ENCODE measurements around the gene CMTR2.

The CMTR2 gene

DNA sequence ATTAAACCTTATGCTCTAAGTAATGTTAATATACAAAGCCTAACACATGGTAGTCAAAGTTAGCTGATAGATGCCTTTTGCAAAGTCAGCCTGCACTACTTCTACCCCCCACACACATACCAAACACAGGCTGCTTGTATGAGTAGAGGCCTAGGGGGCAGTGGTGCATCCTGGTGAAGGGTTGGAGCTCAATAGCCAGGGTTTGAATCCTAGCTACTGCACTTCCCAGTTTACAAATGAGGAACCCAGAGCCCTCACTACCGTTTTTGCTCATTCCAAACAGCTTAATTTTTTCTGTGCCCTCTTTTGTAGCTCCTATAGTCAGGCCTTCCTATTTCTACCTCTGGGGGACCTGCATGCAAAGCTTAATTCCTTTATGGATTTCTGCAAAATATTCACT is 39.8 kb downstream of the CMTR2 start:
- Histone ChIP-seq H3K4me3 (ENCODE audit: low read length) (no peak overlapping the region), H3K27me3 (ENCODE audit: insufficient read depth, low read length, poor library complexity) (no peaks in the 10 kb centered on the region), H2BK120ac (ENCODE audit: low read depth, low read length) (no peak overlapping the region), H4K8ac (ENCODE audit: low read depth, low read length) (no peak overlapping the region), H4K5ac (ENCODE audit: low read length) (no peak overlapping the region), H3K4me2 (ENCODE audit: low read length) (no peak overlapping the region), H3K4me1 (ENCODE audit: control insufficient read depth, low read depth, low read length) (peaks cover 2% of the 10 kb centered on the region), H2BK5ac (ENCODE audit: low read length) (no peak overlapping the region), H2BK15ac (replicated peaks; ENCODE audit: low read depth) (no peak overlapping the region), H3K79me1 (ENCODE audit: low read length) (no peaks in the 10 kb centered on the region), H3K79me2 (ENCODE audit: control insufficient read depth, insufficient read depth, low read length) (no peaks in the 10 kb centered on the region), H3K27ac (ENCODE audit: low read depth, low read length) (no peak overlapping the region), H3K9ac (ENCODE audit: low read length) (no peak overlapping the region), H3K18ac (ENCODE audit: low read length) (no peak overlapping the region), H2AK5ac (ENCODE audit: low read length) (no peak overlapping the region), H3K4ac (ENCODE audit: low read depth, low read length) (no peak overlapping the region), H3K23ac (ENCODE audit: low read length) (no peak overlapping the region), H3K56ac (ENCODE audit: low read length) (no peak overlapping the region), H3K36me3 (ENCODE audit: control insufficient read depth, insufficient read depth, low read length) (no peaks in the 10 kb centered on the region)
- peak; percentile 62 for DNase-seq
- WGBS (ENCODE audit: extremely low coverage, insufficient coverage, low lambda C conversion rate), result no CpG with 5 or more reads among the region's 1 CpG

DNA sequence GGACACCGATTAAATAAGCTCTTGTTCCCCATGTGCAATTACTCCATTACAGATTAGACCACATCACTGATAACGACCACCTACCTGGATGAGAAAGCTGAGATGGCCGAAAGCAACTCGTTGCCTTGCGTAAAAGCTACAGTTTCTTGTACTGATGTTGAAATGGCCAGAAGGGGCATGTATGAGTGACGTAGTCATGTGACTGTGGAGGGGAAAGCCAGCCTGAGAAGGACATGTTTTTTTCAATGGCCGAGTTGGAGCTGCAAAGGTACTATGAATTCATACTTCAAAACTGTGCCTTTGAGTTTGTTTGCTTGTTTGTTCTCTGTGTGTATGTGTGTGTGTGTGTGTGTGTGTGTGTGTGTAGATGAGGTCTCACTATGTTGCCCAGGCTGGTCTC is 41.7 kb downstream of the CMTR2 start:
- Histone ChIP-seq H2AK5ac (ENCODE audit: low read length) (no peak overlapping the region), H3K27me3 (ENCODE audit: insufficient read depth, low read length, poor library complexity) (no peaks in the 10 kb centered on the region), H3K27ac (ENCODE audit: low read depth, low read length) (no peak overlapping the region), H3K4ac (ENCODE audit: low read depth, low read length) (no peak overlapping the region), H3K9ac (ENCODE audit: low read length) (no peak overlapping the region), H4K5ac (ENCODE audit: low read length) (no peak overlapping the region), H2BK120ac (ENCODE audit: low read depth, low read length) (no peak overlapping the region), H2BK15ac (replicated peaks; ENCODE audit: low read depth) (no peak overlapping the region), H3K18ac (ENCODE audit: low read length) (no peak overlapping the region), H3K79me1 (ENCODE audit: low read length) (no peaks in the 10 kb centered on the region), H2BK5ac (ENCODE audit: low read length) (no peak overlapping the region), H3K23ac (ENCODE audit: low read length) (no peak overlapping the region), H3K79me2 (ENCODE audit: control insufficient read depth, insufficient read depth, low read length) (no peaks in the 10 kb centered on the region), H4K8ac (ENCODE audit: low read depth, low read length) (no peak overlapping the region), H3K36me3 (ENCODE audit: control insufficient read depth, insufficient read depth, low read length) (no peaks in the 10 kb centered on the region), H3K4me3 (ENCODE audit: low read length) (no peak overlapping the region), H3K4me2 (ENCODE audit: low read length) (no peak overlapping the region), H3K56ac (ENCODE audit: low read length) (no peak overlapping the region), H3K4me1 (ENCODE audit: control insufficient read depth, low read depth, low read length) (peaks cover 2% of the 10 kb centered on the region)
- no peak for DNase-seq
- WGBS (ENCODE audit: extremely low coverage, insufficient coverage, low lambda C conversion rate), result no CpG with 5 or more reads among the region's 7 CpGs

DNA sequence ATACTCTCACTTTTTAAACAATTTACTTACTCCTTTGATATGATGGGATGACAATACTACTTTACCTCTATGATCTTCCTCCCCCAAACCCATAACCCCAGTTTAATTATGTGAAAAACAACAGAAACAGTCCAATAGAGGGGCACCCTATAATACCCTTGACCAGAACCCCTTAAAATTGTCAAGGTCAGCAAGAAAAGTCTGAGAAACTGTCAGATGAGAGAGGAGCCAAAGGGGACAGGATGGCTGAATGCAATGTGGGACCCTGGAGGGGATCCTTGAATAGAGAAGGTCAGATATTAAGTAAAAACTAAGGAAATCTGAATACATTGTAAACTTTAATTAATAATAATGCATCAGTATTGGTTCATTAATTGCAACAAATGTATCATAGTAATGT is 42.9 kb downstream of the CMTR2 start:
- Histone ChIP-seq H3K79me1 (ENCODE audit: low read length) (no peaks in the 10 kb centered on the region), H2AK5ac (ENCODE audit: low read length) (no peak overlapping the region), H3K4me1 (ENCODE audit: control insufficient read depth, low read depth, low read length) (peaks cover 2% of the 10 kb centered on the region), H3K79me2 (ENCODE audit: control insufficient read depth, insufficient read depth, low read length) (no peaks in the 10 kb centered on the region), H3K36me3 (ENCODE audit: control insufficient read depth, insufficient read depth, low read length) (no peaks in the 10 kb centered on the region), H3K4me3 (ENCODE audit: low read length) (no peak overlapping the region), H2BK5ac (ENCODE audit: low read length) (no peak overlapping the region), H2BK15ac (replicated peaks; ENCODE audit: low read depth) (no peak overlapping the region), H3K9ac (ENCODE audit: low read length) (no peak overlapping the region), H3K23ac (ENCODE audit: low read length) (no peak overlapping the region), H3K4ac (ENCODE audit: low read depth, low read length) (no peak overlapping the region), H4K5ac (ENCODE audit: low read length) (no peak overlapping the region), H3K27me3 (ENCODE audit: insufficient read depth, low read length, poor library complexity) (no peaks in the 10 kb centered on the region), H3K18ac (ENCODE audit: low read length) (no peak overlapping the region), H2BK120ac (ENCODE audit: low read depth, low read length) (no peak overlapping the region), H3K4me2 (ENCODE audit: low read length) (no peak overlapping the region), H3K56ac (ENCODE audit: low read length) (no peak overlapping the region), H4K8ac (ENCODE audit: low read depth, low read length) (no peak overlapping the region), H3K27ac (ENCODE audit: low read depth, low read length) (no peak overlapping the region)
- no peak for DNase-seq

DNA sequence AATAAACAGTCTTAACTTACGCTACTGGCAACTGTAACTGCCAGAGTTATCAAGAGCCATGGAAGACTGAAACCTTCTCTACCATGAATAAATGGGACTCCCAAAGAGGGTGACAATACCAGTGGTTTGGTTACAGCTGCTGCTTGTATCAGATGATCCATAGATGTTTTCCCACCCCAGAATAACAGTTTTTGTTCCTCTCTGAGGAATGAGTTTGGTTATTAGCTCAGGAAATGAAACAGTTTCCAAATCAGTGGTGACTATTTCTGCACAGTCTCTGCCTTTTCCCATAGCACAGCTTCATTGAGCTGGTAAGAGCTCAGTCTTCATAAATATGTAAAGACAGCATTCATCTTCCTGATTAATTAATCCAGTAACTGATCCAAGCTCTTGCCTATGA is 44.7 kb downstream of the CMTR2 start:
- Histone ChIP-seq H4K5ac (ENCODE audit: low read length) (no peak overlapping the region), H2BK120ac (ENCODE audit: low read depth, low read length) (no peak overlapping the region), H4K8ac (ENCODE audit: low read depth, low read length) (no peak overlapping the region), H2BK5ac (ENCODE audit: low read length) (no peak overlapping the region), H3K79me1 (ENCODE audit: low read length) (no peaks in the 10 kb centered on the region), H3K4ac (ENCODE audit: low read depth, low read length) (no peak overlapping the region), H3K4me1 (ENCODE audit: control insufficient read depth, low read depth, low read length) (no peaks in the 10 kb centered on the region), H3K9ac (ENCODE audit: low read length) (no peak overlapping the region), H3K4me2 (ENCODE audit: low read length) (no peak overlapping the region), H3K18ac (ENCODE audit: low read length) (no peak overlapping the region), H3K4me3 (ENCODE audit: low read length) (no peak overlapping the region), H3K27me3 (ENCODE audit: insufficient read depth, low read length, poor library complexity) (no peaks in the 10 kb centered on the region), H3K79me2 (ENCODE audit: control insufficient read depth, insufficient read depth, low read length) (no peaks in the 10 kb centered on the region), H3K56ac (ENCODE audit: low read length) (no peak overlapping the region), H3K27ac (ENCODE audit: low read depth, low read length) (no peak overlapping the region), H3K36me3 (ENCODE audit: control insufficient read depth, insufficient read depth, low read length) (no peaks in the 10 kb centered on the region), H2AK5ac (ENCODE audit: low read length) (no peak overlapping the region), H3K23ac (ENCODE audit: low read length) (no peak overlapping the region), H2BK15ac (replicated peaks; ENCODE audit: low read depth) (no peak overlapping the region)
- DNase-seq, result no peak
- no CpG with 5 or more reads among the region's 1 CpG for WGBS (ENCODE audit: extremely low coverage, insufficient coverage, low lambda C conversion rate)

DNA sequence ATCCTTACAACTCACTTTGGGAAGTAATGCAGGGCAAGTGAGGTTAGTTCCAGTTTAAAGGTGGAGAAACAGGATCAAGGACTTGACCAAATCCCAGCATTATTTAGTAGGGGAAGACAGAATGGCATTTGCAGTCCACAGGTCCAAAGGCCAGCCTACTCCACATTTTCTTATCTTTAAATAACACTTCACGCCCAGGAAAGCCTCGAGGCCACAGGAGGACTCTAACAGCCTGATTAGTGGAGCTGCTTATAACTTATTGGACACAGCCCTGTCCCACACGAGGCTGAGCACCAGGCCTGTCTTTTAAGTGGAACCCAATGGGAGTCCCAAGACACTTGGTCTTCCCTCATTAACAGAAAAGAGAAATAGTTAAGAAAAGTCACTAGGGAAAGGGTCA is 46.6 kb downstream of the CMTR2 start:
- WGBS (ENCODE audit: extremely low coverage, insufficient coverage, low lambda C conversion rate), result no CpG with 5 or more reads among the region's 3 CpGs
- Histone ChIP-seq H4K5ac (ENCODE audit: low read length) (no peak overlapping the region), H3K27ac (ENCODE audit: low read depth, low read length) (no peak overlapping the region), H3K36me3 (ENCODE audit: control insufficient read depth, insufficient read depth, low read length) (no peaks in the 10 kb centered on the region), H3K79me2 (ENCODE audit: control insufficient read depth, insufficient read depth, low read length) (no peaks in the 10 kb centered on the region), H3K79me1 (ENCODE audit: low read length) (no peaks in the 10 kb centered on the region), H2BK120ac (ENCODE audit: low read depth, low read length) (no peak overlapping the region), H2BK5ac (ENCODE audit: low read length) (no peak overlapping the region), H4K8ac (ENCODE audit: low read depth, low read length) (no peak overlapping the region), H2AK5ac (ENCODE audit: low read length) (no peak overlapping the region), H3K9ac (ENCODE audit: low read length) (no peak overlapping the region), H3K4ac (ENCODE audit: low read depth, low read length) (no peak overlapping the region), H3K4me2 (ENCODE audit: low read length) (no peak overlapping the region), H3K56ac (ENCODE audit: low read length) (no peak overlapping the region), H3K18ac (ENCODE audit: low read length) (no peak overlapping the region), H2BK15ac (replicated peaks; ENCODE audit: low read depth) (no peak overlapping the region), H3K23ac (ENCODE audit: low read length) (no peak overlapping the region), H3K4me1 (ENCODE audit: control insufficient read depth, low read depth, low read length) (no peaks in the 10 kb centered on the region), H3K4me3 (ENCODE audit: low read length) (no peak overlapping the region), H3K27me3 (ENCODE audit: insufficient read depth, low read length, poor library complexity) (no peaks in the 10 kb centered on the region)
- DNase-seq, result no peak

DNA sequence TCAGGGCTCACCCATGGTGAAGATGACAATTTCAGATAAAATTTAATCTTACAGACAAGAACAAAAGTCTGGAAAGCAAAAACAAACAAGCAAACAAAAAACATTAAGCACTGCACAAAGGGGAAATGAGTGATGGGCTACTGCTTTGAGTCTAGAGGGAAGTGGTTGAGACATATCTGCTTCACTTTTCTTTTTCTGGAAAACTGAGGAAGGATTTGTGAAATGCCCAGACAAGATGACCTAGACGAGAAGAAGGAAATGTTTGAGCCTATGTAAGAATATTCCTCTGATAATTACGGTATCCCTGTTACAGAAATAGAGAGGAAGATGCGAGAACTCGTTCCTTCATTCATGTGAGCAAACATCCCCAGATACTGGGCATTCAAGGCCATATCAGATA is 47.2 kb downstream of the CMTR2 start:
- Histone ChIP-seq H3K4ac (ENCODE audit: low read depth, low read length) (no peak overlapping the region), H2BK120ac (ENCODE audit: low read depth, low read length) (no peak overlapping the region), H3K27ac (ENCODE audit: low read depth, low read length) (no peak overlapping the region), H4K5ac (ENCODE audit: low read length) (no peak overlapping the region), H3K9ac (ENCODE audit: low read length) (no peak overlapping the region), H3K4me1 (ENCODE audit: control insufficient read depth, low read depth, low read length) (no peaks in the 10 kb centered on the region), H3K4me2 (ENCODE audit: low read length) (no peak overlapping the region), H2BK15ac (replicated peaks; ENCODE audit: low read depth) (no peak overlapping the region), H2BK5ac (ENCODE audit: low read length) (no peak overlapping the region), H3K36me3 (ENCODE audit: control insufficient read depth, insufficient read depth, low read length) (no peaks in the 10 kb centered on the region), H3K79me2 (ENCODE audit: control insufficient read depth, insufficient read depth, low read length) (no peaks in the 10 kb centered on the region), H3K56ac (ENCODE audit: low read length) (no peak overlapping the region), H3K4me3 (ENCODE audit: low read length) (no peak overlapping the region), H4K8ac (ENCODE audit: low read depth, low read length) (no peak overlapping the region), H3K27me3 (ENCODE audit: insufficient read depth, low read length, poor library complexity) (no peaks in the 10 kb centered on the region), H3K79me1 (ENCODE audit: low read length) (no peaks in the 10 kb centered on the region), H3K23ac (ENCODE audit: low read length) (no peak overlapping the region), H2AK5ac (ENCODE audit: low read length) (no peak overlapping the region), H3K18ac (ENCODE audit: low read length) (no peak overlapping the region)
- no peak for DNase-seq
- WGBS (ENCODE audit: extremely low coverage, insufficient coverage, low lambda C conversion rate), result no CpG with 5 or more reads among the region's 4 CpGs

All from mesendoderm (in vitro differentiated cells).